Upper lobe of right lung (tissue), 1 donor: ENCODE results near the gene GATAD2A. TPM values are rescaled to one million over a fixed set of nuclear protein-coding genes. Genes with fewer than 3 reads are reported as not detected.

Experiments
- ATAC-seq: fragments of 200-7000 bp; cut with Tn5 transposase; one replicate; pipeline ENCODE4 v1.9.1; 2020; ENCODE audit warnings: mild to moderate bottlenecking, moderate library complexity
- DNase-seq: peaks from one replicate; pipeline ENCODE4 v3.0.0-alpha.2; 2020
- H3K27ac ChIP-seq: fragments of 200-600 bp; one replicate; pipeline ENCODE4 v1.8.0; 2022
- H3K27me3 ChIP-seq: fragments of 200-600 bp; one replicate; pipeline ENCODE4 v1.8.0; 2022; ENCODE audit warnings: mild to moderate bottlenecking
- H3K36me3 ChIP-seq: fragments of 200-600 bp; one replicate; pipeline ENCODE4 v1.8.0; 2022
- H3K4me1 ChIP-seq: fragments of 200-600 bp; one replicate; pipeline ENCODE4 v1.8.0; 2022
- H3K4me3 ChIP-seq: fragments of 200-600 bp; one replicate; pipeline ENCODE4 v1.8.0; 2022; ENCODE audit warnings: mild to moderate bottlenecking
- H3K9me3 ChIP-seq: fragments of 200-600 bp; one replicate; pipeline ENCODE4 v1.8.0; 2022
- CTCF ChIP-seq: fragments of 200-600 bp; IDR thresholded peaks from one replicate; pipeline ENCODE4 v1.8.0; 2022; ENCODE audit warnings: antibody characterized with exemption
- intact Hi-C: fragments of 100-400 bp; cut with DNase I; formaldehyde crosslinking; loops from one replicate; pipeline ENCODE4 v1.11.0; 2022
- total RNA-seq: library from RNA; stranded (reverse); fragmentation: NEBNext Ultra II Directional; extraction: Animal tissue kit (Norgen Biotek cat#: 25700); gene quantifications from one replicate; pipeline ENCODE4 v1.2.1, GENCODE V29; 2021
- donor health status: DM: no; HTN: yes; CAD: no; lungs with severe emphysema.

Gene GATAD2A
- total RNA-seq, 1 donor from 2014 or later = 85.8 TPM

- Histone ChIP-seq H3K4me1 (peaks cover 11% of the 10 kb centered on the region), H3K27ac (no peak overlapping the region), H3K9me3 (no peaks in the 10 kb centered on the region), H3K36me3 (no peaks in the 10 kb centered on the region), H3K4me3 (no peak overlapping the region), H3K27me3 (peaks cover 52% of the 10 kb centered on the region)
- ATAC-seq = no peak
- TF ChIP-seq CTCF = no peak
- no peak for DNase-seq
- intact Hi-C loops = no loop called here
Measured at GRCh38 chr19:19541616-19542015, 136.1 kb downstream of the GATAD2A start.

- no peak overlapping the region for H3K27ac ChIP-seq
- H3K4me1 ChIP-seq = peaks cover 11% of the 10 kb centered on the region
- H3K4me3 ChIP-seq = no peak overlapping the region
- peaks cover 52% of the 10 kb centered on the region for H3K27me3 ChIP-seq
- no peaks in the 10 kb centered on the region for H3K9me3 ChIP-seq
- no peak for DNase-seq
- no peaks in the 10 kb centered on the region for H3K36me3 ChIP-seq
- TF ChIP-seq CTCF = no peak
- intact Hi-C loops = no loop called here
- no peak for ATAC-seq
Measured at GRCh38 chr19:19542507-19542906, 137.0 kb downstream of the GATAD2A start.

GRCh38 chr19:19543101-19543500 lies 137.6 kb downstream of the GATAD2A start:
- intact Hi-C loops = no loop called here
- no peaks in the 10 kb centered on the region for H3K36me3 ChIP-seq
- peaks cover 8% of the 10 kb centered on the region for H3K4me1 ChIP-seq
- DNase-seq = no peak
- ATAC-seq = no peak
- H3K4me3 ChIP-seq = no peak overlapping the region
- peaks cover 47% of the 10 kb centered on the region for H3K27me3 ChIP-seq
- no peak overlapping the region for H3K27ac ChIP-seq
- no peak for TF ChIP-seq CTCF
- H3K9me3 ChIP-seq = no peaks in the 10 kb centered on the region

GRCh38 chr19:19543640-19544039 lies 138.2 kb downstream of the GATAD2A start:
- H3K27me3 ChIP-seq = peaks cover 44% of the 10 kb centered on the region
- TF ChIP-seq CTCF = no peak
- H3K27ac ChIP-seq = no peak overlapping the region
- H3K4me3 ChIP-seq = no peak overlapping the region
- no peak for ATAC-seq
- no peaks in the 10 kb centered on the region for H3K9me3 ChIP-seq
- peaks cover 2% of the 10 kb centered on the region for H3K4me1 ChIP-seq
- no peak for DNase-seq
- intact Hi-C loops = no loop called here
- H3K36me3 ChIP-seq = no peaks in the 10 kb centered on the region

- H3K27ac ChIP-seq = no peak overlapping the region
- H3K4me3 ChIP-seq = no peak overlapping the region
- no peaks in the 10 kb centered on the region for H3K4me1 ChIP-seq
- no peaks in the 10 kb centered on the region for H3K9me3 ChIP-seq
- intact Hi-C loops = no loop called here
- TF ChIP-seq CTCF = no peak
- no peak for ATAC-seq
- no peak for DNase-seq
- H3K36me3 ChIP-seq = no peaks in the 10 kb centered on the region
- peaks cover 44% of the 10 kb centered on the region for H3K27me3 ChIP-seq
Measured at GRCh38 chr19:19544257-19544953, 138.9 kb downstream of the GATAD2A start.
